ENCODE data around the gene BANK1. TPM values are rescaled to one million over a fixed set of nuclear protein-coding genes. Genes with fewer than 3 reads are reported as not detected.

The BANK1 gene
- total and polyA plus RNA-seq, 2 of the 8 experiments (the other 6 are each of a cell fraction or from before 2014, with no cell fraction given), result 0.59 to 0.93 TPM

- TF ChIP-seq SP4 (IDR thresholded peaks at IDR 0.05; ENCODE audit: low read length) (no peak), ASH2L (IDR thresholded peaks at IDR 0.05; ENCODE audit: low read length) (peak; percentile 82)
Observed at GRCh38 chr4:101790521-101791181, at the start of gene BANK1 (continued).
